ENCODE measurements around the gene NRP2.

The NRP2 gene

GRCh38 chr2:205682239-205682970 is at the start of gene NRP2:
NRP2 (plus strand) TSS chr2:205682501; CDS start chr2:205683291, 790 bp downstream.
- peak; percentile 73 for DNase-seq

GRCh38 chr2:205633994-205634393 is 48.3 kb upstream of the NRP2 start:
- no peak for DNase-seq

- no peak for DNase-seq
These were observed 45.6 kb upstream of the NRP2 start for GRCh38 chr2:205636549-205637319.

GRCh38 chr2:205637320-205637602 is 45.0 kb upstream of the NRP2 start:
- no peak for DNase-seq

GRCh38 chr2:205637779-205638503 is 44.4 kb upstream of the NRP2 start:
- no peak for DNase-seq

GRCh38 chr2:205640716-205641115 is 41.6 kb upstream of the NRP2 start:
- no peak for DNase-seq

- DNase-seq = no peak
These were observed 39.5 kb upstream of the NRP2 start for GRCh38 chr2:205642599-205643356.

- DNase-seq = no peak
These were observed 38.9 kb upstream of the NRP2 start for GRCh38 chr2:205643391-205643885.

- DNase-seq = no peak
These were observed 38.3 kb upstream of the NRP2 start for GRCh38 chr2:205644018-205644417.

GRCh38 chr2:205646680-205647079 is 35.6 kb upstream of the NRP2 start:
- DNase-seq = no peak

- no peak for DNase-seq
These were observed 31.9 kb upstream of the NRP2 start for GRCh38 chr2:205650450-205650849.

GRCh38 chr2:205650931-205651330 is 31.4 kb upstream of the NRP2 start:
- no peak for DNase-seq

- no peak for DNase-seq
These were observed 30.6 kb upstream of the NRP2 start for GRCh38 chr2:205651719-205652118.

- DNase-seq = no peak
These were observed 27.3 kb upstream of the NRP2 start for GRCh38 chr2:205654878-205655605.

- DNase-seq = no peak
These were observed 26.4 kb upstream of the NRP2 start for GRCh38 chr2:205655779-205656456.

GRCh38 chr2:205656461-205656860 is 25.8 kb upstream of the NRP2 start:
- no peak for DNase-seq

GRCh38 chr2:205656941-205657340 is 25.4 kb upstream of the NRP2 start:
- no peak for DNase-seq

GRCh38 chr2:205657579-205657978 is 24.7 kb upstream of the NRP2 start:
- no peak for DNase-seq

GRCh38 chr2:205658068-205658467 is 24.2 kb upstream of the NRP2 start:
- no peak for DNase-seq

GRCh38 chr2:205658572-205658971 is 23.7 kb upstream of the NRP2 start:
- no peak for DNase-seq

- no peak for DNase-seq
These were observed 22.4 kb upstream of the NRP2 start for GRCh38 chr2:205659922-205660321.

Data from NCI-H446 treated with DMSO at 0.1 percent for 48 hours (cell line).